ENCODE data around the gene VSTM4. TPM values are rescaled to one million over a fixed set of nuclear protein-coding genes. Genes with fewer than 3 reads are reported as not detected.

Gene VSTM4
- polyA plus RNA-seq, 1 of the 3 experiments (the other 2 are of a cell fraction) = 0.39 TPM

DNA sequence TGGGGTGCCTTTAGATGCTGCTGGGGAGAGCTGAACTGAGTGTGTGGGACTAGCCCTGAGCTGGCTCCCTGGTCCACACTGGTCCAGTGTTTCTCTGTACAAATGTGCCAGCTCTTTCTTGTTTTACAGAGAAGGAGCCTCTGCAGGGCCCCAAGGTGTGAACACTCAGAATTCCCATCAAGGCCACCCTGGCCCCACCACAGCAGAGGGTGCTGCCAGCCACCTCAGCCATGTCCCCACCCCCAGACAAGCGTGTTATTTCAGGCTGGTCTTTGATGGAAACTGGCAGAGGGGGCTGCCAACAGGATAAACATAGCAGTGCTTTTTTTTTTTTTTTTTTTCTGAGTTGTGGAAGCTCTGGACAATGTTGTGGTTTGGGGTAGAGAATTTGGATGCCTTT is 107.2 kb downstream of the VSTM4 start (continued):
- TF ChIP-seq MEF2A (IDR thresholded peaks at IDR 0.05; ENCODE audit: borderline replicate concordance, low read depth) (no peak), POLR2AphosphoS5 (IDR thresholded peaks at IDR 0.05; ENCODE audit: low read depth, low read length) (no peak)

GRCh38 chr10:49007129-49007528 is 108.2 kb downstream of the VSTM4 start:
- Histone ChIP-seq H3K27me3 (ENCODE audit: insufficient read depth) (no peaks in the 10 kb centered on the region), H3K36me3 (replicated peaks in 1 of 2; ENCODE audit: control insufficient read depth in 1 of 2, insufficient read depth in 2 of 2, low read length in 1 of 2) (no peaks in the 10 kb centered on the region), H3K9me2 (no peaks in the 10 kb centered on the region), H4K20me1 (ENCODE audit: insufficient read depth) (no peaks in the 10 kb centered on the region), H3K4me3 (ENCODE audit: low read depth in 2 of 2, low read length in 1 of 2) (no peak overlapping the region), H3K4me1 (ENCODE audit: control insufficient read depth in 1 of 2, insufficient read depth in 2 of 2, low read depth in 1 of 2, low read length in 1 of 2) (peaks cover 0 to 22% of the 10 kb centered on the region in 2 experiments; a peak in 1 of 4 replicates), H3K27ac (ENCODE audit: low read depth in 2 of 2, low read length in 1 of 2) (no peak overlapping the region), H3K9me3 (no peaks in the 10 kb centered on the region), H2AFZ (ENCODE audit: low read depth) (no peak overlapping the region), H3K4me2 (no peak overlapping the region), H3K79me2 (ENCODE audit: insufficient read depth) (no peaks in the 10 kb centered on the region), H3F3A (replicated peaks; ENCODE audit: insufficient read depth) (no peaks in the 10 kb centered on the region), H3K9ac (no peak overlapping the region)
- TF ChIP-seq NRF1 (IDR thresholded peaks at IDR 0.05; ENCODE audit: low read depth, low read length) (no peak), RAD21 (IDR thresholded peaks at IDR 0.05; ENCODE audit: low read length) (no peak), TCF12 (IDR thresholded peaks at IDR 0.05) (no peak), GABPA (IDR thresholded peaks at IDR 0.05; ENCODE audit: low read depth) (no peak), JUND (IDR thresholded peaks at IDR 0.05) (no peak), SMC3 (IDR thresholded peaks at IDR 0.05; ENCODE audit: low read depth, low read length) (no peak)
- TF ChIP-seq, protein P1, sequence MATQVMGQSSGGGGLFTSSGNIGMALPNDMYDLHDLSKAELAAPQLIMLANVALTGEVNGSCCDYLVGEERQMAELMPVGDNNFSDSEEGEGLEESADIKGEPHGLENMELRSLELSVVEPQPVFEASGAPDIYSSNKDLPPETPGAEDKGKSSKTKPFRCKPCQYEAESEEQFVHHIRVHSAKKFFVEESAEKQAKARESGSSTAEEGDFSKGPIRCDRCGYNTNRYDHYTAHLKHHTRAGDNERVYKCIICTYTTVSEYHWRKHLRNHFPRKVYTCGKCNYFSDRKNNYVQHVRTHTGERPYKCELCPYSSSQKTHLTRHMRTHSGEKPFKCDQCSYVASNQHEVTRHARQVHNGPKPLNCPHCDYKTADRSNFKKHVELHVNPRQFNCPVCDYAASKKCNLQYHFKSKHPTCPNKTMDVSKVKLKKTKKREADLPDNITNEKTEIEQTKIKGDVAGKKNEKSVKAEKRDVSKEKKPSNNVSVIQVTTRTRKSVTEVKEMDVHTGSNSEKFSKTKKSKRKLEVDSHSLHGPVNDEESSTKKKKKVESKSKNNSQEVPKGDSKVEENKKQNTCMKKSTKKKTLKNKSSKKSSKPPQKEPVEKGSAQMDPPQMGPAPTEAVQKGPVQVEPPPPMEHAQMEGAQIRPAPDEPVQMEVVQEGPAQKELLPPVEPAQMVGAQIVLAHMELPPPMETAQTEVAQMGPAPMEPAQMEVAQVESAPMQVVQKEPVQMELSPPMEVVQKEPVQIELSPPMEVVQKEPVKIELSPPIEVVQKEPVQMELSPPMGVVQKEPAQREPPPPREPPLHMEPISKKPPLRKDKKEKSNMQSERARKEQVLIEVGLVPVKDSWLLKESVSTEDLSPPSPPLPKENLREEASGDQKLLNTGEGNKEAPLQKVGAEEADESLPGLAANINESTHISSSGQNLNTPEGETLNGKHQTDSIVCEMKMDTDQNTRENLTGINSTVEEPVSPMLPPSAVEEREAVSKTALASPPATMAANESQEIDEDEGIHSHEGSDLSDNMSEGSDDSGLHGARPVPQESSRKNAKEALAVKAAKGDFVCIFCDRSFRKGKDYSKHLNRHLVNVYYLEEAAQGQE (IDR thresholded peaks at IDR 0.05; ENCODE audit: low read depth, low read length) = no peak
- CTCF ChIA-PET = interaction anchor here (0.9 to 1.5 kb wide), 4 partner anchors 26 to 349 kb away, joined by 3 to 4 read pairs (median 4); no protein-coding TSS in a partner anchor
- 25% methylated on average over 5 of the region's 5 CpGs for WGBS (ENCODE audit: low lambda C conversion rate)
- POLR2A ChIA-PET = no interaction called here
- DNase-seq = no peak

GRCh38 chr10:49005270-49005669 is 110.1 kb downstream of the VSTM4 start:
- Histone ChIP-seq H2AFZ (ENCODE audit: low read depth) (no peak overlapping the region), H3K36me3 (replicated peaks in 1 of 2; ENCODE audit: control insufficient read depth in 1 of 2, insufficient read depth in 2 of 2, low read length in 1 of 2) (no peaks in the 10 kb centered on the region), H4K20me1 (ENCODE audit: insufficient read depth) (no peaks in the 10 kb centered on the region), H3K4me3 (ENCODE audit: low read depth in 2 of 2, low read length in 1 of 2) (no peak overlapping the region), H3K27me3 (ENCODE audit: insufficient read depth) (no peaks in the 10 kb centered on the region), H3K4me1 (ENCODE audit: control insufficient read depth in 1 of 2, insufficient read depth in 2 of 2, low read depth in 1 of 2, low read length in 1 of 2) (peaks cover 0 to 34% of the 10 kb centered on the region in 2 experiments; a peak in 1 of 4 replicates), H3K79me2 (ENCODE audit: insufficient read depth) (no peaks in the 10 kb centered on the region), H3K9me3 (no peaks in the 10 kb centered on the region), H3K9me2 (no peaks in the 10 kb centered on the region), H3F3A (replicated peaks; ENCODE audit: insufficient read depth) (no peaks in the 10 kb centered on the region), H3K9ac (no peak overlapping the region), H3K4me2 (no peak overlapping the region), H3K27ac (ENCODE audit: low read depth in 2 of 2, low read length in 1 of 2) (no peak overlapping the region)
- DNase-seq = no peak
- CTCF ChIA-PET = no interaction called here
- TF ChIP-seq, protein P2, sequence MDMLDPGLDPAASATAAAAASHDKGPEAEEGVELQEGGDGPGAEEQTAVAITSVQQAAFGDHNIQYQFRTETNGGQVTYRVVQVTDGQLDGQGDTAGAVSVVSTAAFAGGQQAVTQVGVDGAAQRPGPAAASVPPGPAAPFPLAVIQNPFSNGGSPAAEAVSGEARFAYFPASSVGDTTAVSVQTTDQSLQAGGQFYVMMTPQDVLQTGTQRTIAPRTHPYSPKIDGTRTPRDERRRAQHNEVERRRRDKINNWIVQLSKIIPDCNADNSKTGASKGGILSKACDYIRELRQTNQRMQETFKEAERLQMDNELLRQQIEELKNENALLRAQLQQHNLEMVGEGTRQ (IDR thresholded peaks at IDR 0.05; ENCODE audit: borderline replicate concordance, low read depth, low read length) = no peak
- TF ChIP-seq GABPA (IDR thresholded peaks at IDR 0.05; ENCODE audit: low read depth) (no peak), EP300 (IDR thresholded peaks at IDR 0.05; ENCODE audit: borderline replicate concordance in 1 of 2, low read depth in 1 of 2, low read length in 1 of 2) (no peak), MXI1 (IDR thresholded peaks at IDR 0.05; ENCODE audit: low read depth, low read length) (no peak), FOSL2 (IDR thresholded peaks at IDR 0.05; ENCODE audit: borderline replicate concordance, low read depth) (no peak), NFIC (IDR thresholded peaks at IDR 0.05; ENCODE audit: borderline replicate concordance) (no peak), SMC3 (IDR thresholded peaks at IDR 0.05; ENCODE audit: low read depth, low read length) (no peak), TEAD4 (IDR thresholded peaks at IDR 0.05; ENCODE audit: borderline replicate concordance, insufficient read depth) (no peak)
- TF ChIP-seq, protein P3, sequence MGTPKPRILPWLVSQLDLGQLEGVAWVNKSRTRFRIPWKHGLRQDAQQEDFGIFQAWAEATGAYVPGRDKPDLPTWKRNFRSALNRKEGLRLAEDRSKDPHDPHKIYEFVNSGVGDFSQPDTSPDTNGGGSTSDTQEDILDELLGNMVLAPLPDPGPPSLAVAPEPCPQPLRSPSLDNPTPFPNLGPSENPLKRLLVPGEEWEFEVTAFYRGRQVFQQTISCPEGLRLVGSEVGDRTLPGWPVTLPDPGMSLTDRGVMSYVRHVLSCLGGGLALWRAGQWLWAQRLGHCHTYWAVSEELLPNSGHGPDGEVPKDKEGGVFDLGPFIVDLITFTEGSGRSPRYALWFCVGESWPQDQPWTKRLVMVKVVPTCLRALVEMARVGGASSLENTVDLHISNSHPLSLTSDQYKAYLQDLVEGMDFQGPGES (IDR thresholded peaks at IDR 0.05; ENCODE audit: low read depth, low read length) = no peak
- POLR2A ChIA-PET = no interaction called here
- WGBS (ENCODE audit: low lambda C conversion rate) = 45% methylated on average over 5 of the region's 5 CpGs
